ENCODE data around the gene MPP7.
A peak's percentile ranks its signal among the peaks of the same experiment; 100 is the strongest.
"Not testable (repeated sequence)": the region's sequence is repeated elsewhere in the genome, so short reads cannot be mapped to it uniquely, and the experiment has no call there.

Gene MPP7
- 12.5 to 75.7 (median 63.5) reads per million in 3 experiments for total RNA-seq

GRCh38 chr10:28302638-28303488, at the start of gene MPP7:
TSS of gene MPP7 (minus strand) at chr10:28303064. CDS start at chr10:28238604, 64,460 bp downstream.
- DNase-seq: peak; percentile 96

- no peak for DNase-seq
Measured at GRCh38 chr10:28349892-28350291, 47.0 kb upstream of the MPP7 start.

GRCh38 chr10:28343987-28344895, 41.4 kb upstream of the MPP7 start:
- no peak for DNase-seq

DNA sequence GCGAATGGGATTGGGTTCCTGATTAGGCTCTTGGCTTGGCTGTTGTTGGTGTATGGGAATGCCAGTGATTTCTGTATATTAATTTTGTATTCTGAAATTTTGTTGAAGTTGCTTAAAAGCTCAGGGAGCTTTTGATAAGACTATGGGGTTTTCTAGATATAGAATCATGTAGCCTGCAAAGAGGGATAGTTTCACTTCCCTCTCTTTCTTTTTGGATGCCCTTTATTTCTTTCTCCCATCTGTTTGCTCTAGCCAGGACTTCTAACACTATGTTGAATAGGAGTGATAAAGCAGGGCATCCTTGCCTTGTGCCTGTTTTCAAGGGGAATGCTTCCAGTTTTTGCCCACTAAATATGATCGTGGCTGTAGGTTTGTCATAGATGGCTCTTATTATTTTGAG, 40.4 kb upstream of the MPP7 start:
- no peak for DNase-seq

DNA sequence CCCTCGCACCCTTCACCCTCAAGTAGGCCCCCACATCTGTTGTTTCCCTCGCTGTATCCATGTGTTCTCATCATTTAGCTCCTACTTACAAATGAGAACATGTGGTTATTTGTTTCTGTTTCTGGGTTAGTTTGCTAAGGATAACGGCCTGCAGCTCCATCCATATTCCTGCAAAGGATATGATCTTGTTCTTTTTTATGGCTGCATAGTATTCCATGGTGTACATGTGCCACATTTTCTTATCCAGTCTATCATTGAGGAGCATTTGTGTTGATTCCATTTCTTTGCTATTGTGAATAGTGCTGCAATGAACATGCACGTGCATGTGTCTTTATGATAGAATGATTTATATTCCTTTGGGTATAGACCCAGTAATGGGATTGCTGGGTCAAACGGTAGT, 38.8 kb upstream of the MPP7 start:
- not testable (repeated sequence) for DNase-seq

DNA sequence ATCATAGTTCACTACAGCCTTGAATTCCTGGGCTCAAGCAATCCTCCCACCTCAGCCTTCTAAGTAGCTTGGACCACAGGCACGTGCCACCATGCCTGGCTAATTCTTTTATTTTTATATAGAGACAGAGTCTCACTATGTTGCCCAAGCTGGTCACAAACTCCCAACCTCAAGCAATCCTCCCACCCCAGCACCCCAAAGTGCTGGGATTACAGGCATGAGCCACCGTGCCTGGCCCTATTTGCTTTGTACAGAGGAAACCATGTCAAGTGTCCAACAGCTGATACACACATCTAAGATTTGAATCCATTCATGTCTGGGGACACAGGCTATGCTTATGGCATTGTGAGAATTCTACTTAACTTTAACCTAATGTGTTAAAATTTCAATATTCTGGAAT, 29.9 kb upstream of the MPP7 start:
- DNase-seq: no peak

DNA sequence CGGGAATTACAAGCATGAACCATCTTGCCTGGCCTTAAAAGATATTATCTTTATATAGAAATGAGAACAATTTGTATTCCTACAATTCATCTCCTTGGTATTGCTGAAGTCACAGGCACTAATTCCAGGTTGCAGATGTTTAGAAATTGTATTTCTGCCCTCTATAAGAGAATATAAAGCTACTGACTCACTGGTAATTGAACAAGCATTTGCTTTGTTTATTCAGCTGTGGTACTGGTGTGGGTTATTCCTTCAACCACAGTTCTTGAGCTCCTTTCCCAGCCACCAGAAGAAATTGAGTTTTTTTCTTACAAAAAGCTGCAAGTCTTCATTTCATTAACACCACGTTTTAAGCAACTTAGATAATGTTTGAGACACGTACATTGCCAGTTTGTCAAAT, 29.0 kb upstream of the MPP7 start:
- DNase-seq: peak; percentile 9

DNA sequence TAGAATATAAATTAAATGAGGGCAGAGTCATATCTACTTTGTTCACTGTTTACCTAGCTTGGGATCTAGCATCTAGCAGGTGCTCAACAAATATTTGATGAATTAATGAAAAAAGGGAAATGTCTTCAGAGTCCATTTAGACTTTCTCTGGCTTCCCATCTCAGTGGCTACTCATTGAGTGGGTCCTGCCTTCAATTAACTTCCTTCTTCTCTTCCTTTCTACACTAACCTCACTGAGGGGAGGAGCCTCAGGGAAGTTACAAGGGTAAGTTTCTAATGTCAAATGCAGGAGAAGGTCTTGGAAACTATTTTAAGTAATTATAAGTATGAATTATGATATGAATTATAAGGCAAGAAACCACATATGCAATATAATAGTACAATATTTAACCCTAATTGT, 28.2 kb upstream of the MPP7 start:
- no peak for DNase-seq

GRCh38 chr10:28328346-28328745, 25.5 kb upstream of the MPP7 start:
- no peak for DNase-seq

- no peak for DNase-seq
Measured at GRCh38 chr10:28327491-28327880, 24.6 kb upstream of the MPP7 start.

DNA sequence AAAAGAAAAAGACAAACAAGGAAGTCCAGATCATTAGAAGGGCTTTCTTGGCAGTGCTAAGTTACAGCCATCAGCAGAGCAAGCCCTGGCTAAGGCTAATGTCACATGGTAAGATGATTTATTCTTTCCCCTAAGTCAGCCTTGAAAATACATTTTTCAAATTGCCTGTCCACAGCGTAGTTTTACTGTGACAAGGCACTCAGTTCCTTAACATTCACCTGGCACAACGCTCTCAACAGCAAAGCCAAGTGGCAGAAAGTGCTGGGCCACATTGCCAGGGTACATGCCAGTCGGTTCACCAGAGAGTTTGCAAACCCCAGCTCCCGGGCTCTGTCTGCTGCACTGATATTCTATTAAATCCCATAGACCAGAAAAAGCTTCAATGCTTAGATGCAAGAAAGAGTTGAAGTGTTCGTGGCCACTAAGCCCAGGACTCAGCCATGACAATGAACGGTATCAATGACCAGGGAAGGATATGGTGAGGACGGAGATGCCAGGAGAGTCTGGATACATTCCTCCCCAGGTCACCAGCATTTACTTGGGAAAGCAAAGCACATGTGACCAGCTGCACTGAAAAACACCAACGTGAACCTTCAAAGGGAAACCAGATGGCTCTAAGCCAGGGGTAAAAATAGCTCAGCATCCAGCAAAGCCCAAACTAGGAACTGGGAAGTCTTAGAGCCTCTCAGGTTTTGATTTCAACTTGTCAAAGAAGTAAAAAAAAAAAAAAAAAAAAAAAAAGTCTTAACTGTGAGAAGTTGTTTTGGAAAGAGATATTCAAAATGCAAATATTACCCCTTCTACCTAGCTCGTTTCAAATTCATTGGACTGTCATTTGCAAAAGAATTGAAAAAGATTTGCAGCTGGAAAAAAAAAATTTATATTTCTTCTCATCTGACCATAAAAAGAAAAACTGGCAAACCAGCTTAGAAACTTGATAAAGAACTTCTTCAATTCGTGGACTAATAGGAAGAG, 23.9 kb upstream of the MPP7 start:
- no peak for DNase-seq

DNA sequence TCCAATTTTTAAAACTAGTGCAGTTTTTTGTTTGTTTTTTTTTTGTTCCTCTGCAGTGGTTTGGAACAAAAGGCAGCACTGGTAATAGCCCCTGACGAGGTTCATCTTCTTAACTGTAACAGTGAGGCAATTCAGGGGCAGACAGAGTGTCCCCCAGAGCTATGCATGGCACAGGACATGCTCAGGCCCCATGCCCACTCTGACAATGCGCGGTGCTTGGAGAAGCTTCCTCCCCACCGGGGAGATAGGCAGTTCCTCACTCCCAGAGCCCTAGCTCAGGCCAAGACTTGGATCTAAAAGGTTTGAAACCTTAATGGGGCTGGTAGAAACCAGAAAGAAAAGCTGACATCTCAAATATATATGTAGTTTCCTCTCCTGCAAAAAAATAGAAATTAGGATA, 17.9 kb upstream of the MPP7 start:
- no peak for DNase-seq

DNA sequence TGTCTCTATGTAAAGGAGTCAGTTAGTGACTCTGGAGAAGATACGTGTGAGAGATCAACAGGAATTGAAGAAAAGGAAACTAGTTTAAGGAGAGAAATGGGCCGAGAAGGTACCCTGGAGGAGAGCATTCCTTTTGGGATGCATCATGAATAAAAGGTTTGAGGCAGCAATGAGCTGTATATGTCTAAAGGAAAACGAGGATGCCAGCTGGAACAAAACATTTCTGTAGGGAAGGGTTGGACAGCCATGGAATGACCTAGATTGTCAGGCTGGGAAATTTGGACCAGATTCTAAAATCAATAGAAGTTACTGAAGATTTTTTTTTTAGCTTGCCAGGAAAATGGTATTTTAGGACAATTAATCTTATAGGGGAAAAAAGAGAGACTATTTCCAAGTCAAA, 17.2 kb upstream of the MPP7 start:
- no peak for DNase-seq

DNA sequence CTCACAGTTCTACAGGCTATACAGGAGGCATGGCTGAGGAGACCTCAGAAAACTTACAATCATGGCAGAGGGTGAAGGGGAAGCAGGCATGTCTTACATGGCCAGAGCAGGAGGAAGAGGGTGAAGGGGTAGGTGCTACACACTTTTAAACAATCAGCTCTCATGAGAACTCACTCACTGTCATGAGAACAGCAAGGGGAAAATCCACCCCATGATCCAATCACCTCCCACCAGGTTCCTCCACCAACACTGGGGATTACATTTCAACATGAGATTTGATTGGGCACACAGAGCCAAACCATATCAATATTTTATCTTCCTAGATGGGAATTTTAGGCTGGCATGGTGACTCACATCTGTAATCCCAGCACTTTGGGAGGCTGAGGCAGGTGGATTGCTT, 16.2 kb upstream of the MPP7 start:
- not testable (repeated sequence) for DNase-seq

- no peak for DNase-seq
Measured at GRCh38 chr10:28318626-28319025, 15.8 kb upstream of the MPP7 start.

DNA sequence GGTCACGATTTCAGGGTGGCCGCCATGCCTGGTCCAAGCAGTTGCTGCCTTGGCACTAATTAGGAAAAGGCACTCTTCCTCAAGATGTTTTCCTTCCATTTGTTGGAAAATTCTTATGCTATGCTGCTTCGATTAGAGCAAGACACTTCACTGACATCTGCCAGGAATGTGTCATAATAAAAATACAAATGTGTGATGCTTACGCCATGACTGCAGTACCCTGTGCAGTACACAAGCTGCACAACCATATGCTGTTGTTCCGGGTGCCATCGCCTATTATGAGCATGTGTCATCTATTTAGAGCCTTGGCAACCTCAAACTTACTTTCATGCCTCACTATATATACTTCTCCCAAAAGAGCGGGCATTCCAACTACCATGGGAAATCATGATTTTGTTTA, 14.9 kb upstream of the MPP7 start:
- DNase-seq: no peak

DNA sequence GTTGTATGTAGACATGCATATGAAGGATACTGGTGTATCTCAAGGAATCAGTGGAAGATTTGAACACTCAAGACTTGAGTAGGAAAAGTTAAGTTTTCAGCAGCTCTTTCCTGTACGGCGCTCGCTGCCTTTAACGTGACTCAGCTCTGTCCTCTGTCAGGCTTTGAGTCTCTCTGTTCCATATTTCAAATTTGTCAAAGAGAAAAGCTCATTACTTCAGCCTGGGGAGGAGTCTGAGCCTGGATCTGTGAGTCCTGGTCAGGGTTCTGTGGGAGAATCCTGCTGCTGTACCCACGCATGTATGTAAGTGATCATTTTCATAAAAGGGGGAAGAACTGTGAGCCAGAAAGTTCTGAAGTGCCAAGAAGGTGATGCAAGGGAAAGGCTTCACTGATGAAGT, 13.8 kb upstream of the MPP7 start:
- DNase-seq: no peak

DNA sequence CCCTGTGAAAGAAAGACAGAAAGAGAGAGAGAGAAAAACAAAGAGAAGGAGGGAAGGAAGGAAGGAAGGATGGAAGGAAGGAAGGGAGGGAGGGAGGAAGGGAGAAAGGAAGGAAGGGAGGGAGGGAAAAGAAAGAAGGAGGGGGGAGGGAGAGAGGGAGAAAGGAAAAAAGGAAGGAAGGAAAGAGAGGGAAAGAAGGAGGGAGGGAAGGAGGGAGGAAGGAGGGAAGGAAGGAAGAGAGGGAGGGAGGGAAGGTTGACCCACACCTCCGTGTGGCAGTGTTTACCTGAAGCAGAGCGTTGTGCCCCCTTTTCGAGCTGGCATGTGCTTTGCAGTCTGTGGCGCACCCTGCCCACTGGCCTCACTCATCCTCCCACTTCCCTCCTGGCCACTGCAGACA, 12.3 kb upstream of the MPP7 start:
- no peak for DNase-seq

GRCh38 chr10:28314211-28314610, 11.3 kb upstream of the MPP7 start:
- no peak for DNase-seq

DNA sequence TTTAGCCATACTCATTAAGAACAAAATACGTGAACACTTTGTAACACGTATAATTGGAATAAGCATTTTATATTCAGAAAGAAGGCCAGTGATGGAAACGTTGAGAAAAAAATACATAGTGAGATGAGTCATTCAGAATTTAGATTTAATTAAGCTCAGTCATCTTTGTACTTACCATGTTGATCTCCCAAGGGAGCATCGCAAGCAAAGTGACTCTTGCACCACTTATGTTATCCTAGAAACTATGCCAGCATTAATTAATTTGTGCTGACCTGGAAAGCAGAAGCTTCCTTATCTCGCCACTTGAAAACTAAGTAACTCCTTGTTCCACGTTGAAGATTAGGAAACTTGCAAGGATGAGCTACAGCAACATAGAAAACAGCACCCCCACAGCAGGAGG, 9.7 kb upstream of the MPP7 start:
- DNase-seq: no peak

- no peak for DNase-seq
Measured at GRCh38 chr10:28311104-28311503, 8.2 kb upstream of the MPP7 start.

- DNase-seq: no peak
Measured at GRCh38 chr10:28307267-28307666, 4.4 kb upstream of the MPP7 start.

DNA sequence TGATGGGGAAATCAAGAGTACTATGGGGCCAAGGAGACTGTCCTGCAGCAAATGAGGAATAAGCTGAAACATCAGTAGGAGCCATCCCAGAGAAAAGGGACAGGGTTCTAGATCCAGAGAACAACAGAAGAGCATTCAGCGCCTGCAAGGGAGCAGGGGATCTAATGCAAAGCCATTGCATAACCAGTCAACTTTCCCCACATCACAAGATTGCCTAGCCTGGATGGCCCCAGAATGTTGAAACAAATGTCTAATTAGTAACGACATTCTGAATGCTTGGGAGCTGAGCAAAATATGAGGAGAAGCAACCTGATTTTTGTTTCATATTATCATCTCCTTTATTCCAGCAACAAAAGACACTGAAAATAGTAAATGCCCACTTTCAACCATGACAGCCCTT, 2.7 kb upstream of the MPP7 start:
- DNase-seq: no peak

Measured in central memory CD4-positive, alpha-beta T cell (primary cell).